IMR-90 (cell line): Measurements from ENCODE around the gene PSD. TPM values are rescaled to one million over a fixed set of nuclear protein-coding genes. Genes with fewer than 3 reads are reported as not detected.

Experiments used
- ATAC-seq: fragments of 200-7000 bp; cut with Tn5 transposase; 2 replicates; pipeline ENCODE4 v1.9.1; 2020; ENCODE audit warnings: low read depth, mild to moderate bottlenecking, moderate library complexity
- BruUV-seq: library from RNA; stranded (reverse); fragments of 400-500 nt; replicated peaks from 2 replicates; lab custom pipeline; 2021; lab: Mats Ljungman, UMichigan
- CTCF ChIA-PET: fragments of 300-600 bp; formaldehyde crosslinking; extraction: SDS; loops from one replicate; lab custom pipeline; 2021; ENCODE audit warnings: antibody characterized with exemption; lab: Yijun Ruan, JAX
- POLR2A ChIA-PET: fragments of 300-600 bp; sonication (Branson Sonifier 250); formaldehyde crosslinking; loops from one replicate; lab custom pipeline; 2022; ENCODE audit warnings: antibody characterized with exemption; ENCODE audit not compliant: unreplicated experiment; lab: Charles Lee
- DNase-seq: peaks from one replicate; pipeline ENCODE4 v3.0.0; 2013
- H2AFZ ChIP-seq: replicated peaks from 2 replicates; pipeline ENCODE3; 2013; ENCODE audit warnings: low read length, mild to moderate bottlenecking; ENCODE audit not compliant: poor library complexity
- H2AK5ac ChIP-seq: 2 replicates; pipeline ENCODE4 v1.6.1; 2013; ENCODE audit warnings: low read depth, low read length, inconsistent platforms
- H2AK9ac ChIP-seq: replicated peaks from 2 replicates; pipeline ENCODE3; 2013; ENCODE audit warnings: mild to moderate bottlenecking, low read depth, low read length, moderate library complexity; ENCODE audit not compliant: poor library complexity
- H2BK120ac ChIP-seq: 2 replicates; pipeline ENCODE4 v1.6.1; 2013; ENCODE audit warnings: low read depth, low read length, inconsistent platforms
- H2BK15ac ChIP-seq: 3 replicates; pipeline ENCODE4 v1.6.1; 2013; ENCODE audit warnings: low read depth, low read length, inconsistent platforms
- H2BK20ac ChIP-seq: 2 replicates; pipeline ENCODE4 v1.6.1; 2013; ENCODE audit warnings: low read depth, mild to moderate bottlenecking, inconsistent platforms, low read length, moderate library complexity
- H2BK5ac ChIP-seq: 2 replicates; pipeline ENCODE4 v1.6.1; 2013; ENCODE audit warnings: mild to moderate bottlenecking, low read depth, low read length, inconsistent platforms; ENCODE audit not compliant: poor library complexity, severe bottlenecking
- H3K14ac ChIP-seq: replicated peaks from 2 replicates; pipeline ENCODE4 v1.6.1; 2013; ENCODE audit warnings: low read depth, low read length, inconsistent platforms
- H3K18ac ChIP-seq: 2 replicates; pipeline ENCODE4 v1.6.1; 2013; ENCODE audit warnings: low read depth, low read length, control low read depth
- H3K23ac ChIP-seq: 2 replicates; pipeline ENCODE4 v1.6.1; 2013; ENCODE audit warnings: low read depth, low read length, inconsistent platforms
- H3K27ac ChIP-seq: 2 replicates; pipeline ENCODE4 v1.5.1; 2013; ENCODE audit warnings: mild to moderate bottlenecking, control low read depth, low read length; ENCODE audit not compliant: insufficient read depth
- H3K27me3 ChIP-seq: 2 replicates; pipeline ENCODE4 v1.6.1; 2013; ENCODE audit warnings: low read length; ENCODE audit not compliant: control insufficient read depth, insufficient read depth
- H3K36me3 ChIP-seq: 2 replicates; pipeline ENCODE4 v1.6.1; 2013; ENCODE audit warnings: low read length, mixed read lengths; ENCODE audit not compliant: control insufficient read depth, insufficient read depth
- H3K4ac ChIP-seq: 2 replicates; pipeline ENCODE4 v1.6.1; 2013; ENCODE audit warnings: low read depth, low read length, inconsistent platforms
- H3K4me1 ChIP-seq: 2 replicates; pipeline ENCODE4 v1.6.1; 2013; ENCODE audit warnings: low read length, mixed read lengths; ENCODE audit not compliant: control insufficient read depth, insufficient read depth
- H3K4me2 ChIP-seq: 2 replicates; pipeline ENCODE4 v1.6.1; 2013; ENCODE audit warnings: low read depth, mild to moderate bottlenecking, control low read depth, low read length, moderate library complexity
- H3K4me3 ChIP-seq: 2 replicates; pipeline ENCODE4 v1.5.1; 2013; ENCODE audit warnings: low read depth, mild to moderate bottlenecking, control low read depth, low read length, moderate library complexity; ENCODE audit not compliant: insufficient read depth
- H3K56ac ChIP-seq: 2 replicates; pipeline ENCODE4 v1.6.1; 2013; ENCODE audit warnings: low read length, inconsistent platforms; ENCODE audit not compliant: insufficient read depth; ENCODE audit errors: extremely low read depth
- H3K79me1 ChIP-seq, 2 experiments: 2 replicates each; pipeline ENCODE4 v1.6.1; 2013; ENCODE audit warnings: low read length in 2 of 2, inconsistent platforms in 1 of 2, low read depth in 1 of 2
- H3K9ac ChIP-seq: 2 replicates; pipeline ENCODE4 v1.6.1; 2013; ENCODE audit warnings: low read depth, low read length, control low read depth
- H3K9me1 ChIP-seq: 2 replicates; pipeline ENCODE4 v1.6.1; 2013; ENCODE audit warnings: low read length, inconsistent platforms; ENCODE audit not compliant: insufficient read depth
- H3K9me3 ChIP-seq: 2 replicates; pipeline ENCODE4 v1.6.1; 2013; ENCODE audit warnings: low read length; ENCODE audit not compliant: control insufficient read depth, insufficient read depth
- H4K20me1 ChIP-seq: 2 replicates; pipeline ENCODE4 v1.6.1; 2013; ENCODE audit warnings: low read length, inconsistent platforms; ENCODE audit not compliant: insufficient read depth
- H4K5ac ChIP-seq: 2 replicates; pipeline ENCODE4 v1.6.1; 2013; ENCODE audit warnings: mild to moderate bottlenecking, low read depth, low read length, control low read depth
- H4K8ac ChIP-seq, 2 experiments: 2 replicates each; pipeline ENCODE4 v1.6.1; 2013; ENCODE audit warnings: low read depth in 2 of 2, low read length in 2 of 2, control low read depth in 1 of 2, inconsistent platforms in 1 of 2
- H4K91ac ChIP-seq: 2 replicates; pipeline ENCODE4 v1.6.1; 2013; ENCODE audit warnings: low read depth, low read length, inconsistent platforms; ENCODE audit not compliant: insufficient read depth
- BHLHE40 ChIP-seq: fragments of 150-350 bp; IDR thresholded peaks from 2 replicates; pipeline ENCODE4 v1.6.1; 2016; ENCODE audit warnings: mild to moderate bottlenecking, low read depth, low read length
- CEBPB ChIP-seq: IDR thresholded peaks from 2 replicates; pipeline ENCODE4 v1.6.1; 2012; ENCODE audit warnings: low read depth, low read length, improper control_type of control experiment
- CHD1 ChIP-seq: IDR thresholded peaks from 2 replicates; pipeline ENCODE4 v1.6.1; 2012; ENCODE audit warnings: low read depth, low read length, improper control_type of control experiment
- CTCF ChIP-seq: conservative IDR thresholded peaks from 2 replicates; pipeline ENCODE4 v1.5.1; 2012; ENCODE audit warnings: mild to moderate bottlenecking, low read depth, low read length, improper control_type of control experiment
- ELK1 ChIP-seq: fragments of 150-350 bp; IDR thresholded peaks from 2 replicates; pipeline ENCODE4 v1.6.1; 2016; ENCODE audit warnings: low read depth, mild to moderate bottlenecking, low read length, moderate library complexity, borderline replicate concordance
- FOS ChIP-seq: fragments of 150-350 bp; IDR thresholded peaks from 2 replicates; pipeline ENCODE4 v1.6.1; 2016; ENCODE audit warnings: low read depth, low read length
- MAFK ChIP-seq: IDR thresholded peaks from 2 replicates; pipeline ENCODE4 v1.6.1; 2012; ENCODE audit warnings: low read depth, low read length, improper control_type of control experiment
- MAZ ChIP-seq: IDR thresholded peaks from 2 replicates; pipeline ENCODE4 v1.6.1; 2012; ENCODE audit warnings: low read depth, mild to moderate bottlenecking, low read length, improper control_type of control experiment, moderate library complexity, borderline replicate concordance
- MXI1 ChIP-seq: IDR thresholded peaks from 2 replicates; pipeline ENCODE4 v1.6.1; 2012; ENCODE audit warnings: low read depth, mild to moderate bottlenecking, low read length, moderate library complexity, borderline replicate concordance
- NFE2L2 ChIP-seq: fragments of 150-350 bp; IDR thresholded peaks from 2 replicates; pipeline ENCODE4 v1.6.1; 2016; ENCODE audit warnings: low read depth, mild to moderate bottlenecking, low read length
- POLR2A ChIP-seq: IDR thresholded peaks from 2 replicates; pipeline ENCODE4 v1.6.1; 2012; ENCODE audit warnings: mild to moderate bottlenecking, low read depth, low read length
- RAD21 ChIP-seq: IDR thresholded peaks from 2 replicates; pipeline ENCODE4 v1.6.1; 2012; ENCODE audit warnings: low read length, improper control_type of control experiment
- RFX5 ChIP-seq: IDR thresholded peaks from 2 replicates; pipeline ENCODE4 v1.8.0; 2012; ENCODE audit warnings: low read depth, mild to moderate bottlenecking, low read length, moderate library complexity
- SMC3 ChIP-seq: fragments of 150-350 bp; IDR thresholded peaks from 2 replicates; pipeline ENCODE4 v1.6.1; 2016; ENCODE audit warnings: low read depth, mild to moderate bottlenecking, antibody characterized with exemption, low read length, moderate library complexity
- USF2 ChIP-seq: fragments of 150-350 bp; IDR thresholded peaks from 2 replicates; pipeline ENCODE4 v1.6.1; 2017; ENCODE audit warnings: mild to moderate bottlenecking, antibody characterized with exemption, low read length, low read depth
- WGBS, 2 experiments: methylation state at CpG; one replicate each; pipeline versions ENCODE4 v1.1.5 to v1.1.7; 2013; ENCODE audit warnings: missing lambda C conversion rate in 2 of 2; ENCODE audit not compliant: insufficient read length in 1 of 2; ENCODE audit errors: extremely low coverage in 2 of 2; 5-methylcytosine and 5-hydroxymethylcytosine counted together
- dilution Hi-C: fragments of 300-500 bp; cut with HindIII; formaldehyde crosslinking; loops from one replicate; pipeline ENCODE4 v1.14.3; 2018; ENCODE audit warnings: low sequenced_read_pairs; ENCODE audit not compliant: unreplicated experiment
- in situ Hi-C: fragments of 300-500 bp; cut with MboI; formaldehyde crosslinking; loops from 3 replicates; pipeline ENCODE4 v1.14.3; 2019; ENCODE audit warnings: low sequenced_read_pairs, inconsistent platforms, mixed read lengths
- intact Hi-C: fragments of 100-400 bp; cut with micrococcal nuclease; formaldehyde crosslinking; loops from 2 replicates; pipeline ENCODE4 v1.10.0; 2022
- polyA plus RNA-seq, 3 experiments: library from polyadenylated mRNA; depleted of rRNA; stranded (reverse); fragments of >200 nt; gene quantifications; 2 replicates each; pipeline ENCODE4 v1.2.3, GENCODE V29; 2012; ENCODE audit warnings: low replicate concordance in 1 of 3
- total RNA-seq: library from RNA; depleted of rRNA; stranded (reverse); fragments of >200 nt; gene quantifications from 2 replicates; pipeline ENCODE4 v1.2.3, GENCODE V29; 2012

The PSD gene
- total and polyA plus RNA-seq, 2 of the 4 experiments (the other 2 are of a cell fraction) = 2.0 to 4.4 TPM

GRCh38 chr10:102411341-102412255 is 7.0 kb downstream of the PSD start:
- H3K4ac ChIP-seq = no peak overlapping the region
- CTCF ChIA-PET = no interaction called here
- no peak overlapping the region for H2AK9ac ChIP-seq
- H2AFZ ChIP-seq = no peak overlapping the region
- intact Hi-C loops (no loop called here), in situ Hi-C loops (no loop called here), dilution Hi-C loops (no loop called here)
- no peak overlapping the region for H2BK5ac ChIP-seq
- no peak overlapping the region; a peak in 1 of 4 replicates for H4K8ac ChIP-seq
- H3K56ac ChIP-seq = no peak overlapping the region
- H3K4me3 ChIP-seq = no peak overlapping the region
- POLR2A ChIA-PET = no interaction called here
- H2BK15ac ChIP-seq = no peak overlapping the region
- no peak overlapping the region for H3K23ac ChIP-seq
- ATAC-seq = no peak
- H3K9me3 ChIP-seq = no peaks in the 10 kb centered on the region
- no peak overlapping the region for H2BK120ac ChIP-seq
- 93% methylated on average over 2 of the region's 14 CpGs; no CpG with 5 or more reads in 1 of the 2 experiments for WGBS, 2 experiments
- no peak overlapping the region for H4K91ac ChIP-seq
- H3K9ac ChIP-seq = no peak overlapping the region
- no peaks in the 10 kb centered on the region for H4K20me1 ChIP-seq
- no peak overlapping the region for H2BK20ac ChIP-seq
- H3K4me2 ChIP-seq = no peak overlapping the region
- no peak overlapping the region for H3K14ac ChIP-seq
- H3K27me3 ChIP-seq = peaks cover 68% of the 10 kb centered on the region
- H3K4me1 ChIP-seq = peaks cover 8% of the 10 kb centered on the region; the same call in 1 of the 2 replicates
- no peak overlapping the region for H2AK5ac ChIP-seq
- H3K9me1 ChIP-seq = peaks cover 11% of the 10 kb centered on the region; the same call in 1 of the 2 replicates
- DNase-seq = no peak
- H3K27ac ChIP-seq = no peak overlapping the region
- H4K5ac ChIP-seq = no peak overlapping the region
- H3K79me1 ChIP-seq = peaks cover 0 to 4% of the 10 kb centered on the region in 2 experiments; a peak in 1 of 4 replicates
- no TSS peak for BruUV-seq
- H3K18ac ChIP-seq = no peak overlapping the region
- H3K36me3 ChIP-seq = no peaks in the 10 kb centered on the region
- TF ChIP-seq CHD1 (no peak), MAZ (no peak), RAD21 (no peak), MXI1 (no peak), POLR2A (no peak), RFX5 (no peak), NFE2L2 (no peak), MAFK (no peak), CEBPB (no peak), FOS (no peak), USF2 (no peak), CTCF (no peak), ELK1 (no peak), BHLHE40 (no peak), SMC3 (no peak)
